Activated naive CD8-positive, alpha-beta T cell (primary cell): ENCODE measurements around the gene INO80B.
A peak's percentile ranks its signal among the peaks of the same experiment; 100 is the strongest.
"Not testable (repeated sequence)": the region's sequence is repeated elsewhere in the genome, so short reads cannot be mapped to it uniquely, and the experiment has no call there.

Experiments used
- H3K27ac Mint-ChIP-seq: one replicate; pipeline ENCODE4 v1.8.0; 2021; ENCODE audit warnings: mixed read lengths
- H3K27me3 Mint-ChIP-seq: one replicate; pipeline ENCODE4 v1.8.0; 2021; ENCODE audit warnings: mixed read lengths
- H3K36me3 Mint-ChIP-seq: one replicate; pipeline ENCODE4 v1.8.0; 2021; ENCODE audit warnings: mixed read lengths
- H3K4me1 Mint-ChIP-seq: one replicate; pipeline ENCODE4 v1.8.0; 2021; ENCODE audit warnings: low read depth, mixed read lengths
- H3K4me3 Mint-ChIP-seq: one replicate; pipeline ENCODE4 v1.8.0; 2021; ENCODE audit warnings: mild to moderate bottlenecking, mixed read lengths
- H3K9me3 Mint-ChIP-seq: one replicate; pipeline ENCODE4 v1.8.0; 2021; ENCODE audit warnings: low read depth, mixed read lengths

Gene INO80B

DNA sequence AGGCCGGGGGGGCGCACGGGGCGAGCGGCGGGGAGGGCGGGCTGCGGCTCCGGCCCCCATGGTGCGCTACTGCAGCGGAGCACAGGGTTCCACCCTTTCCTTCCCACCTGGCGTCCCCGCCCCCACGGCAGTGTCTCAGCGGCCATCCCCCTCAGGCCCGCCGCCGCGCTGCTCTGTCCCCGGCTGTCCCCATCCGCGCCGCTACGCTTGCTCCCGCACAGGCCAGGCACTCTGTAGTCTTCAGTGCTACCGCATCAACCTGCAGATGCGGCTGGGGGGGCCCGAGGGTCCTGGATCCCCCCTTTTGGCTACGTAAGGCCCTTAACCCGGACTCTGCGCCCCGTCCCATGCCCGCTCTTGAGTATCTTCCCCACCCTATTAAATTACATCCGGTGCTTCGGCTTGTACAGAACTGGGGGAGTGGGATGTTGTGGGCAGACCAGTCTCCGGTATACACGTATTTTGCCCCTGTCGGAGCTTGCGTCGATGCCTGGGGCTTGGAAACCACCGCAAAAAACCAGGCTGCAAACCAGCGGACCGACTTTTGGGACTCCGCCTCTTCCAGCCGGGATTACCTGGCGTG lies 2.8 kb downstream of the INO80B start:
- peak overlapping the region; percentile 98 for H3K27ac Mint-ChIP-seq
- H3K27me3 Mint-ChIP-seq = no peaks in the 10 kb centered on the region
- H3K4me1 Mint-ChIP-seq = peaks cover 54% of the 10 kb centered on the region
- H3K9me3 Mint-ChIP-seq = no peaks in the 10 kb centered on the region
- peaks cover 7% of the 10 kb centered on the region for H3K36me3 Mint-ChIP-seq
- H3K4me3 Mint-ChIP-seq = peak overlapping the region; percentile 98

DNA sequence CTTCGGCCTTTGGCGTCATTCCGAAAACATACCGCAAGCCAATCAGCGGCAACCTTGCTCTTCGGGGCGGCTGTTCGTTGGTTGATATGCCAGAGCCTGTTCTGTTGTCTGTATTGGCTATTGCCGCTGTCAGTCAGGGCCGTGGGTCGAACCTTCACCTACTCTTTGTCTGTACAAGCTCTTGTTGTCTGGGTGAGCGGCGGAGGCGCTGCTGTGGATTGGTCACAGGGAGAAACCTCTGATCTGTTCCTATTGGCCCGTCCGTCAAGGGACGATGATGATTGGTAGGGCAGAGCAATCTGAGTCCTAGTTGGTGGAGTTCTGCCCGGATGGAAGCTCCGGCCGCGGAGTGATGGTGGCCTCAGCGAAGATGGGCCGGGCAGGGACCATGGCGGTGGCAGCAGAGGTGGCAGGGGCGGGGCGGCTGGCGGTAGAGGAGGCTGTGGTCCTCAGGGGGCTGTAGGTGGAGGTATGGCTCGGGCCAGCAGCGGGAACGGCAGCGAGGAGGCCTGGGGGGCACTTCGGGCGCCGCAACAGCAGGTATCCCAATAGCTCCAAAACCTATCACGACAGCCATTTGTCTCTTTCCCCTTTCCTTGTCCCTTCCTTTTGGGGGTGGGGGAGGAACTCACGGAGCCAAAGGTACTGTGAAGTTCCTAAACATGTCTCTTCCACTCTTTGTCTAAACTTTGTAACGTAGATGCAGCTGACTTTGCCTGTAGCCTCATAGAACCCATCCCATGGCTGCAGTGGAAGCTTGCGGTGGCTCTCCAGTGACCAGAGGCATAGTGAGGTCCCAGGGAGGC lies 3.4 kb downstream of the INO80B start, which contains the start of gene WBP1:
Gene WBP1 (plus strand): TSS at position 307 of the 806 bp plus-strand sequence. CDS start 165 bp downstream, at position 472.
- Mint-ChIP-seq H3K9me3 (no peaks in the 10 kb centered on the region), H3K4me1 (peaks cover 60% of the 10 kb centered on the region), H3K36me3 (peaks cover 10% of the 10 kb centered on the region), H3K27me3 (no peaks in the 10 kb centered on the region), H3K27ac (peak within 1 kb of the TSS; percentile 98), H3K4me3 (peak within 1 kb of the TSS; percentile 98)

DNA sequence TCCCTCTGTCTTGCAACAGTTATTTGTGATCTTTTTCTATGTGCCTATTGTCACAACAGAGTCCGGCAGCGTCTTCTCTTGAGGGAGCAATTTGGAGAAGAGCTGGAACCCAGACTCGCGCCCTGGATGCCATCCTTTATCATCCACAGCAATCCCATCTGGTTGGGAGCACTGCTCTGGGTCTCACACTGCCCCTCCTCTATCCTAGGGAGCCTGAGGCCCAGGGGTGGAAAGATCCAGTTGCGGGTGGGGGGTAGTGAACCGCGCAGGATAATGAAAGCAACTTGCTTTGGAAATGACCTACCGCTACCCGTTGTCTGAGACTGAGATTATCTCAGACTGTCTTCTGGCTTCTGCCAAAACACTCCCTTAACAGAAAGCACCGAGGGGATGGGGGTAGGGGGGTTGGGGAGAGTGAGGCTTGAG lies 4.1 kb downstream of the INO80B start:
- H3K27me3 Mint-ChIP-seq = no peaks in the 10 kb centered on the region
- no peaks in the 10 kb centered on the region for H3K9me3 Mint-ChIP-seq
- peak overlapping the region; percentile 98 for H3K27ac Mint-ChIP-seq
- H3K36me3 Mint-ChIP-seq = peaks cover 10% of the 10 kb centered on the region
- peak overlapping the region; percentile 98 for H3K4me3 Mint-ChIP-seq
- peaks cover 61% of the 10 kb centered on the region for H3K4me1 Mint-ChIP-seq

DNA sequence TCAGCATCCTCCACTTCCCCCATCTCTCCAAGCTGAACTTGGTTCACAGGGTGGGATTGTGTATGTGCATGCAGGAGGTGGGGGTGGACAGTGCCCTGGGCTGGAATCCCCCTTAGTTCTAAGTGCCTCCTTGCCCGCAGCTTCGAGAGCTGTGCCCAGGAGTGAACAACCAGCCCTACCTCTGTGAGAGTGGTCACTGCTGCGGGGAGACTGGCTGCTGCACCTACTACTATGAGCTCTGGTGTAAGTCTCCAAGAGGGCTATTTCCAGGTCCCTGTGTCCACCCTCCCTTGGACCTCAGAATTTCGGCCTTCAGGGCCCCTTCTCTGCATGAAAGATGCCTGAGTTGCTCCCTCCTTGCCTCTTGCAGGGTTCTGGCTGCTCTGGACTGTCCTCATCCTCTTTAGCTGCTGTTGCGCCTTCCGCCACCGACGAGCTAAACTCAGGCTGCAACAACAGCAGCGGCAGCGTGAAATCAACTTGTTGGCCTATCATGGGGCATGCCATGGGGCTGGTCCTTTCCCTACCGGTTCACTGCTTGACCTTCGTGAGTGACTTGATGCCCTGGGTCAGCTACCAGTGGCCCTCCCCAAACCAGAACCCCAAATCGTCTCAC lies 4.7 kb downstream of the INO80B start:
- H3K27me3 Mint-ChIP-seq = not testable (repeated sequence)
- peak overlapping the region; percentile 16 for H3K27ac Mint-ChIP-seq
- peaks cover 10% of the 10 kb centered on the region for H3K36me3 Mint-ChIP-seq

DNA sequence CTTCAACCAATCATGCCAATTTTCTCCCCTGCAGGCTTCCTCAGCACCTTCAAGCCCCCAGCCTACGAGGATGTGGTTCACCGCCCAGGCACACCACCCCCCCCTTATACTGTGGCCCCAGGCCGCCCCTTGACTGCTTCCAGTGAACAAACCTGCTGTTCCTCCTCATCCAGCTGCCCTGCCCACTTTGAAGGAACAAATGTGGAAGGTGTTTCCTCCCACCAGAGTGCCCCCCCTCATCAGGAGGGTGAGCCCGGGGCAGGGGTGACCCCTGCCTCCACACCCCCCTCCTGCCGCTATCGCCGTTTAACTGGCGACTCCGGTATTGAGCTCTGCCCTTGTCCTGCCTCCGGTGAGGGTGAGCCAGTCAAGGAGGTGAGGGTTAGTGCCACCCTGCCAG lies 5.3 kb downstream of the INO80B start:
- peaks cover 56% of the 10 kb centered on the region for H3K4me1 Mint-ChIP-seq
- not testable (repeated sequence) for H3K27me3 Mint-ChIP-seq, H3K36me3 Mint-ChIP-seq, H3K27ac Mint-ChIP-seq, H3K9me3 Mint-ChIP-seq
- peak overlapping the region; percentile 98 for H3K4me3 Mint-ChIP-seq

More for the DNA sequence above, 4.7 kb downstream of the INO80B start:
- peaks cover 60% of the 10 kb centered on the region for H3K4me1 Mint-ChIP-seq
- H3K4me3 Mint-ChIP-seq = peak overlapping the region; percentile 98
- not testable (repeated sequence) for H3K9me3 Mint-ChIP-seq

DNA sequence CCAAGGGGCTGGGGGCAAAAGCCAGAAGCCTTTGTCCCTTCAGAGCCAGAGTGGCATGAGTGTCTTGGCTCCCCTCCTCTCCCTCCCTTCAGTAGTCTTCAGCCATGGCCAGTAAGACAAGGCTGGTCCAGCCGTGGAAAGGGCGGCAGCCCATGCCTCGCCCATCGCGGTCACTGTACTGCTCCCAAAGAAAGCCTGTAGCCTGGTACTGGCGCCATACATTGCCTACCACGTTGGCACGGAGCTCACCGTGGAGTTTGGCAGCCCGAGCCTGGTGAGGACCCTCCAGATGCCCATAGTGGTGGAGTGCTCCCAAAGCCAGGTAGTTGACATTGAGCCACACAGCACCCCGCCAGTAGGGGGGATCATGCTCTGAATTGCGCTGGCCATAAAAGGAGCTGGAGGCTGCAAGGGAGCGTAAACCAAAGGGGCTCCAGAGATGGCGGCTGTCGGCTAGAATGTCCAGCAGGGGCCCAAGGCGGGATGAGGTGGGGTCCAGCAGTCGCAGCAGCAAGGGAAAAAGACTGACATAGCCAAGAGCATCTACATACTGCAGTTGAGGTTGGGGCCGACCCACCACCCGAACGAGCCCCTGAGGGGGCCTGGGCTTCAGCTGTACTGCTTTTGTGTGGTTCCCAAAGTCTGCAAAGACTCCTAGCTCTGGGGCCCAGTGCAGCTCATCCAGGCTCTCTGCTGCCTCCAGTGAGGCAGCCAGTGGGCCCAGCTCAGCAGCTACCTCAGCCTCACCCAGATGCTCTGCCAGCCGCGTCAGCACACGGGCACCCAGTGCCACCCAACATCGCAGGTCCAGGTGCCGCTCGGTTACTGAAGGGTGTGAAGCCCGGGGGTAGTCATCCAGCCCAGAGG lies 6.5 kb downstream of the INO80B start:
- Mint-ChIP-seq H3K9me3 (no peaks in the 10 kb centered on the region), H3K36me3 (peaks cover 5% of the 10 kb centered on the region), H3K4me1 (peaks cover 51% of the 10 kb centered on the region), H3K4me3 (no peak overlapping the region), H3K27ac (no peak overlapping the region), H3K27me3 (no peaks in the 10 kb centered on the region)

DNA sequence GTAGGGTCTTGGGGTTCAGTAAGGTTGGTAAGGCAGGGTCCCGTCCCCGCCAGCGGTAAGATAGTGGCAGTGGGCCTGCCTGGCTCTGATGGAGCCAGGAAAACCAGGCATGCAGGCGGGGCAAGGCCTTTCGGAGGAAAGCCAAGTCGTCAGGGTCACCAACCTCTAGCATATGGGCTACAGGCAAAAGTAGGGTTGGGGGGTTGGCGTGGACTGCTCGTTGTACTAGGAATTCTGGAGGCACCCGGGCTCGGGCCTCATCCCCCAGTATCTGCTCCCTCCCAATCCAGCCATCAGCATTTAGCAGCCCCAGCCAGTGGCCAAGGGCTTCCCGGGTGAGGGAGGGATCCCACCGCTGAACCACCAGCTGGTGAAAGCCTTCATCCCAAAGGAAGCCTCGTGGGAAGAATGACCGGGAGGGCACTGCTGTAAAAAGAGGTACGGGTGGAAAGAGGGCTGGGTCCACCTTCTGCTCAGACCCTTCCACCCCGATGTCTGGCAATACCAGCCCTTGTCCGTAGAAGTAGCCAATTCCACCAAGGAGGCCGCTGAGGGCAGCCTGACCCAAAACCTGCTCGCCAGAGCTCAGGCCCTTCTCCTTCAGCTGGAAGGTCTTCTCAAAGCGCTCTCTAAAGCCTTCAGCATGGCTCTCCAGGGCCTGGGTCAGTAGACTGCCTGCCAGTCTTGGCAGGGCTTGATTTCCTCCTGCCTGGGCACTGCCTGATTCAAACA lies 7.3 kb downstream of the INO80B start:
- peaks cover 44% of the 10 kb centered on the region for H3K4me1 Mint-ChIP-seq
- no peaks in the 10 kb centered on the region for H3K9me3 Mint-ChIP-seq
- H3K27ac Mint-ChIP-seq = no peak overlapping the region
- no peaks in the 10 kb centered on the region for H3K27me3 Mint-ChIP-seq
- peak overlapping the region; percentile 84 for H3K4me3 Mint-ChIP-seq
- H3K36me3 Mint-ChIP-seq = peaks cover 4% of the 10 kb centered on the region

DNA sequence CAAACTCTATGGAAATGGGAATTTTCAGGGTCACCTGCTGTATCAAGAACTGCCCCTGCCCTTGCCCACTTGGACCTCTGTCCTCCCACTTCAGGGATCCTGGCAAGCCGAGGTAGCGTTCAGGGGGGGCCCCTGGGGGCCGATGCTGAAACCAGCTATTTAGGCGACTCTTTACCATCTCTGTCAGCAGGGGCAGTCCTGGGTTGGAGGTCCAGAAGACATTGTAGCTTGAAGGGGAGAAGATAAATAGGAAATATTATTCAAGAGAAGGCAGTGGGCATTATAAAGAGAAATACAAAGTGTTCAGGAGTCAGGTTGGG lies 7.9 kb downstream of the INO80B start:
- Mint-ChIP-seq H3K27me3 (no peaks in the 10 kb centered on the region), H3K4me3 (peak overlapping the region; percentile 84), H3K9me3 (no peaks in the 10 kb centered on the region), H3K4me1 (peaks cover 41% of the 10 kb centered on the region), H3K27ac (peak overlapping the region; percentile 12), H3K36me3 (peaks cover 3% of the 10 kb centered on the region)

DNA sequence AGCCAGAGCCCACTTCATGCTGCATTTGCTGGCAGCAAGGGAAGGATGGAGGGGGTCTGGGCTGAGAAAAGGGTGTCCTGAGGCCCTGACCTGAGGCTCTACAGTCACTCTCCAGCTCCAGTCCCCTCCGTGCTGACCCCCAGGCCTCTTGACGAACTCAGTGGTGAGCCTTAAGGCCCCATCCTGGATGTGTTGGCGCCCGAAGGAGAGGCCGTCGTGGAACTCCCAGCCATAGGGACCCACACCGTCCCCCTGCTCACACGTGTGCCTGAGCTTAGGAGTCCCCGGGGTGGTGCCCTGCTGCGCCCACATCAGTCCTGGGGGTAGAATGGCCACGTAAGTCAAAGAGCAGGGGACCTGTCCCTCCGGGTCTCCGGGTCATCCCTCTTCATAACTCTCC lies 9.5 kb downstream of the INO80B start:
- H3K4me3 Mint-ChIP-seq = peak overlapping the region; percentile 84
- no peaks in the 10 kb centered on the region for H3K27me3 Mint-ChIP-seq
- H3K9me3 Mint-ChIP-seq = no peaks in the 10 kb centered on the region
- peaks cover 27% of the 10 kb centered on the region for H3K4me1 Mint-ChIP-seq
- peak overlapping the region; percentile 76 for H3K27ac Mint-ChIP-seq
- H3K36me3 Mint-ChIP-seq = peaks cover 3% of the 10 kb centered on the region

DNA sequence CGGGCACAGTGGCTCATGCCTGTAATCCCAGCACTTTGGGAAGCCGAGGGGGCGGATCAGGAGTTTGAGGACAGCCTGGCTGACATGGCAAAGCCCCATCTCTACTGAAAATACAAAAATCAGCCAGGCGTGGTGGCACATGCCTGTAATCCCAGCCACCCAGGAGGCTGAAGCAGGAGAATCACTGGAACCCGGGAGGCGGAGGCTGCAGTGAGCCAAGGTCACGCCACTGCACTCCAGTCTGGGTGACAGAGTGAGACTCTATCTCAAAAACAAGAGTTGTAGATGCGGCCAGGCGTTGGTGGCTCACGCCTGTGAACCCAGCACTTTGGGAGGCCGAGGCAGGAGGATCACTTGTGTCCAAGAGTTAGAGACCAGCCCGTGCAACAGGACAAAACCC lies 15.9 kb downstream of the INO80B start:
- Mint-ChIP-seq H3K4me1 (peaks cover 23% of the 10 kb centered on the region), H3K27ac (peak overlapping the region; percentile 94), H3K4me3 (peak overlapping the region; percentile 80)
- not testable (repeated sequence) for H3K9me3 Mint-ChIP-seq, H3K36me3 Mint-ChIP-seq, H3K27me3 Mint-ChIP-seq

DNA sequence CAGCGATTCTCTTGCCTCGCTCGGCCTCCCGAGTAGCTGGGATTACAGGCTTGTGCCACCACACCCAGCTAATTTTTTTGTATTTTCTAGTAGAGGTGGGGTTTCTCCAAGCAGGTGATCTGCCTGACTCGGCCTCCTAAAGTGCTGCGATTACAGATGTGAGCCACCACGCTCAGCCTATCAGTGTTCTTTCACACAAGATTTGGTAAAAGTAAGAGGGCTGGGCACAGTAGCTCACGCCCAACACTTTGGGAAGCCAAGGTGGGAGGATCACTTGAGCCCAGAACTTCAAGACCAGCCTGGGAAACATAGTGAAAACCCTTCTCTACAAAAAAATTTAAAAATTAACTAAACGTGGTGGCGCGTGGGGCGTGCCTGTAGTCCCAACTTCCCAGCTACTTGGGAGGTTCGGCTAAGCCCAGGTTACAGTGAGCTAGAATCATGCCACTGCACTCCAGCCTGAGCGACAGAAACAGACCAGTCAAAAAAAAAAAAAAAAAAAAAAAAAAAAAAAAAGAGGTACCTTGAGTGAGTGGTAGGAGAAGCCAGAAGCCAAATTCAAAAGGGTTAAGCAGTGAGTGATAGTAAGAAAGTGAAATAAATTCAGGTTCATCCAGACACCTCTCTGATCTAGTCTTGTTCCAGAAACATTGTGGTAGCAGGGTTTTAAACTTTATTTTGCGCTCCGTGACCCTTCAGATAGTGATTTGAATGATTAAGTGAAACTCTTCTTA lies 16.6 kb downstream of the INO80B start:
- peak overlapping the region; percentile 99 for H3K4me3 Mint-ChIP-seq
- H3K4me1 Mint-ChIP-seq = peaks cover 21% of the 10 kb centered on the region
- peaks cover 4% of the 10 kb centered on the region for H3K36me3 Mint-ChIP-seq
- H3K27me3 Mint-ChIP-seq = no peaks in the 10 kb centered on the region
- peak overlapping the region; percentile 97 for H3K27ac Mint-ChIP-seq
- H3K9me3 Mint-ChIP-seq = no peaks in the 10 kb centered on the region

DNA sequence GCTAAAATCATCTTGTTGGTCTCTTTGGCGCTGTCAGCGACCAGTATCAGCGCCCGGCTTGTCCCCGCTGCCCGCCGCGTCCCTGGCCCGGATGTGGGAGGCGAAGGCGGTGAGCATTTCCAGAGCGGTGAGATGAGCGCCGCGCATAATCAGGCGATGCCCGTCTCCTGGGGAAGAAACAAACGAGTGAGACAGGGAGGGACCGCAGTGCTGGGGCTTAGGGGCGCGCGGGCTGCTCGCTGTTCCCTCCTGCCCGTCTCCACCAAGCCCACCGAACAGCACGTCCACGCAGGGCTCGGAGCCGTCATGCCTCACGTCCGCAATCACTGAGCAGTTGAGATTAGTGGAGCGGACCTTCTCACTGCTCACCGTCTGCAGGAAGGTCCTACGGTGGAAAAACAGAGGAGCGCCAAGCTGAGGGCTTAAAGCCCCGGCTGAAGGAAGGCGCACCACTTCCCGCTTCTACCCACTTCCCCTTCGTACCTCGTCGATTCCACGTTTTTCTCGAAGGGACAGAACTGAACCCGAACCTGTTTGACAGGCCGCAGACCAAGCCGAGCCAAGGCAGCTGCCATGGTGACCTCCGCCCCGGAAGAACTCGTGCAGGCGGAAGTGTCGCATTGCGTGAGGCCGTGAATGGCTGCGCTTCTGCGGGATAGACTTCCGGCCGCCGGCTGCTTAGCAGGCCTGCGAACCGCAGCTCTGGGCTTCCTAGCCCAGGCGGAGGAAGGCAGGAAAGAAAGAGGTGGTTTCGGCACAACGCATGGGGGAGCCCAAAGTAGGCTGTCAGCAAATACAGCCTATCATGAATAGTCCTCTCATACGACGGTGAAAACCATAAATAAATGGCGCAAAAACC lies 17.4 kb downstream of the INO80B start, which contains the start of gene MRPL53:
Gene MRPL53 (minus strand): TSS at position 595 of the 859 bp plus-strand sequence. CDS start 20 bp downstream, at position 575.
- H3K4me1 Mint-ChIP-seq = peaks cover 21% of the 10 kb centered on the region
- H3K9me3 Mint-ChIP-seq = no peaks in the 10 kb centered on the region
- peaks cover 4% of the 10 kb centered on the region for H3K36me3 Mint-ChIP-seq
- H3K4me3 Mint-ChIP-seq = peak within 1 kb of the TSS; percentile 99
- H3K27ac Mint-ChIP-seq = peak within 1 kb of the TSS; percentile 97
- H3K27me3 Mint-ChIP-seq = no peaks in the 10 kb centered on the region

DNA sequence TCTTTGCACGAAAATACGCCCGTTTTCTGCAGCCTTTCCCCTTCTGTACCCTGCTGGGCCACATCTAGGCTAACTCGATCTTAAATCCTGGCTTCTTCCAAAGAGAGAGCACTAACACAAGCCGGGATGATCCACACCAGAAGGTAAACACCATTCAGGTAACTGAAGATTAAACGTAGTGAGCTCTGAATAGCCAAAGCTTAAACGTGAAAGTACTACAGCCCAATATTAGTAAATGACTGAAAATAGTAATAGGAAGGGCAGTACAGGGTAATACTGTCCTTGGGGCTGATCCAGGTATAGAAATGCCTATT lies 18.0 kb downstream of the INO80B start:
- H3K27ac Mint-ChIP-seq = peak overlapping the region; percentile 97

More for the DNA sequence above, 18.0 kb downstream of the INO80B start:
- Mint-ChIP-seq H3K27me3 (no peaks in the 10 kb centered on the region), H3K36me3 (peaks cover 7% of the 10 kb centered on the region), H3K9me3 (no peaks in the 10 kb centered on the region), H3K4me3 (peak overlapping the region; percentile 99), H3K4me1 (peaks cover 21% of the 10 kb centered on the region)
